SK-N-SH treated with all-trans-retinoic acid at 6 μM for 48 hours (cell line): ENCODE results near the gene NAMPT.

Experiments
- CREB5 ChIP-seq: fragments of 250-450 bp; sonication (Bioruptor Pico); IDR thresholded peaks from 2 replicates; pipeline ENCODE4 v1.5.1; 2020; ENCODE audit warnings: low read depth, mild to moderate bottlenecking, moderate library complexity
- CSDC2 ChIP-seq: fragments of 250-450 bp; sonication (Bioruptor Pico); IDR thresholded peaks from 2 replicates; pipeline ENCODE4 v1.5.0; 2020; ENCODE audit warnings: mild to moderate bottlenecking, moderate library complexity
- GLIS3 ChIP-seq: fragments of 250-450 bp; sonication (Bioruptor Pico); IDR thresholded peaks from 2 replicates; pipeline ENCODE4 v1.5.0; 2020; ENCODE audit warnings: mild to moderate bottlenecking, moderate library complexity
- ISL1 ChIP-seq: fragments of 250-450 bp; sonication (Bioruptor Pico); IDR thresholded peaks from 2 replicates; pipeline ENCODE4 v2.1.2; 2022; ENCODE audit warnings: mild to moderate bottlenecking, moderate library complexity
- PATZ1 ChIP-seq: fragments of 250-450 bp; sonication (Bioruptor Pico); IDR thresholded peaks from 2 replicates; pipeline ENCODE4 v1.8.0; 2020; ENCODE audit warnings: mild to moderate bottlenecking, moderate library complexity, borderline replicate concordance
- RARB ChIP-seq: fragments of 250-450 bp; sonication (Bioruptor Pico); IDR thresholded peaks from 2 replicates; pipeline ENCODE4 v1.8.0; 2021; ENCODE audit warnings: mild to moderate bottlenecking, moderate library complexity
- TCF4 ChIP-seq: fragments of 250-450 bp; sonication (Bioruptor Pico); IDR thresholded peaks from 2 replicates; pipeline ENCODE4 v1.8.0; 2021; ENCODE audit warnings: mild to moderate bottlenecking, moderate library complexity, borderline replicate concordance
- ZFP30 ChIP-seq: fragments of 450-650 bp; formaldehyde crosslinking; IDR thresholded peaks from 2 replicates; pipeline ENCODE4 v1.5.0; 2022; ENCODE audit warnings: mild to moderate bottlenecking, moderate library complexity
- ZNF565 ChIP-seq: fragments of 450-650 bp; formaldehyde crosslinking; conservative IDR thresholded peaks from 2 replicates; pipeline ENCODE4 v1.5.0; 2020; ENCODE audit warnings: low read depth, mild to moderate bottlenecking, moderate library complexity
- ZNF70 ChIP-seq: fragments of 450-650 bp; formaldehyde crosslinking; IDR thresholded peaks from 2 replicates; pipeline ENCODE4 v1.5.0; 2020; ENCODE audit warnings: mild to moderate bottlenecking, moderate library complexity
- ZNF8 ChIP-seq: fragments of 450-650 bp; formaldehyde crosslinking; IDR thresholded peaks from 2 replicates; pipeline ENCODE4 v1.5.0; 2020; ENCODE audit warnings: mild to moderate bottlenecking, moderate library complexity
- TF ChIP-seq, protein P1 (sequence below): fragments of 250-450 bp; sonication (Bioruptor Pico); IDR thresholded peaks from 2 replicates; pipeline ENCODE4 v1.5.1; 2021; ENCODE audit warnings: mild to moderate bottlenecking, moderate library complexity

DNA sequence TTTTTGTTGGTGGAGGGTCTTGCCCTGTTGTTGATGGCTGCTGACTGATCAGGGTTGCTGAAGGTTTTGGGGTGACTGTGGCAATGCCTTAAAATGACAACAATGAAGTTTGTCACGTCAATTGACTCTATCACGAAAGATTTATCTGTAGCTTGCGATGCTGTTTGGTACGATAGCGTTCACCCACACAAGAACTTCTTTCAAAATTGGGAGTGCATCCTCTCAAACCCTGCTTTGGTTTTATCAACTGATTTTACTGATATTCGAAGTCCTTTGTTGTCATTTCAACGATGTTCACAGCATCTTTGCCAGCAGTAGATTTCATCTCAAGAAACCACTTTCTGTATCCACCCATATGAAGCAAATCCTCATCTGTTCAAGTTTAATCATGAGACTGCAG is 26.0 kb downstream of the NAMPT start:
- TF ChIP-seq CSDC2 (CRISPR knock-in tag), result no peak
- TF ChIP-seq CREB5 (CRISPR knock-in tag), result no peak
- no peak for TF ChIP-seq RARB (CRISPR knock-in tag)
- TF ChIP-seq, protein P1, sequence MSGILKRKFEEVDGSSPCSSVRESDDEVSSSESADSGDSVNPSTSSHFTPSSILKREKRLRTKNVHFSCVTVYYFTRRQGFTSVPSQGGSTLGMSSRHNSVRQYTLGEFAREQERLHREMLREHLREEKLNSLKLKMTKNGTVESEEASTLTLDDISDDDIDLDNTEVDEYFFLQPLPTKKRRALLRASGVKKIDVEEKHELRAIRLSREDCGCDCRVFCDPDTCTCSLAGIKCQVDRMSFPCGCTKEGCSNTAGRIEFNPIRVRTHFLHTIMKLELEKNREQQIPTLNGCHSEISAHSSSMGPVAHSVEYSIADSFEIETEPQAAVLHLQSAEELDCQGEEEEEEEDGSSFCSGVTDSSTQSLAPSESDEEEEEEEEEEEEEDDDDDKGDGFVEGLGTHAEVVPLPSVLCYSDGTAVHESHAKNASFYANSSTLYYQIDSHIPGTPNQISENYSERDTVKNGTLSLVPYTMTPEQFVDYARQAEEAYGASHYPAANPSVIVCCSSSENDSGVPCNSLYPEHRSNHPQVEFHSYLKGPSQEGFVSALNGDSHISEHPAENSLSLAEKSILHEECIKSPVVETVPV (CRISPR knock-in tag), result no peak
- TF ChIP-seq TCF4 (CRISPR knock-in tag), result no peak
- TF ChIP-seq GLIS3 (CRISPR knock-in tag), result no peak
- TF ChIP-seq PATZ1 (CRISPR knock-in tag), result no peak
- no peak for TF ChIP-seq ZNF70 (CRISPR knock-in tag)
- no peak for TF ChIP-seq ZFP30 (CRISPR knock-in tag)
- TF ChIP-seq ZNF8 (CRISPR knock-in tag), result no peak
- TF ChIP-seq ISL1 (CRISPR knock-in tag), result no peak
- TF ChIP-seq ZNF565 (CRISPR knock-in tag), result no peak
